Limb (tissue), 2 donors: ENCODE results near the gene EGLN1.
A peak's percentile ranks its signal among the peaks of the same experiment; 100 is the strongest.

Experiments
- DNase-seq, 2 donors: peaks; one replicate each; pipeline ENCODE4 v3.0.0-alpha.2; 2016; ENCODE audit errors: extremely low spot score in 2 of 2

The EGLN1 gene

DNA sequence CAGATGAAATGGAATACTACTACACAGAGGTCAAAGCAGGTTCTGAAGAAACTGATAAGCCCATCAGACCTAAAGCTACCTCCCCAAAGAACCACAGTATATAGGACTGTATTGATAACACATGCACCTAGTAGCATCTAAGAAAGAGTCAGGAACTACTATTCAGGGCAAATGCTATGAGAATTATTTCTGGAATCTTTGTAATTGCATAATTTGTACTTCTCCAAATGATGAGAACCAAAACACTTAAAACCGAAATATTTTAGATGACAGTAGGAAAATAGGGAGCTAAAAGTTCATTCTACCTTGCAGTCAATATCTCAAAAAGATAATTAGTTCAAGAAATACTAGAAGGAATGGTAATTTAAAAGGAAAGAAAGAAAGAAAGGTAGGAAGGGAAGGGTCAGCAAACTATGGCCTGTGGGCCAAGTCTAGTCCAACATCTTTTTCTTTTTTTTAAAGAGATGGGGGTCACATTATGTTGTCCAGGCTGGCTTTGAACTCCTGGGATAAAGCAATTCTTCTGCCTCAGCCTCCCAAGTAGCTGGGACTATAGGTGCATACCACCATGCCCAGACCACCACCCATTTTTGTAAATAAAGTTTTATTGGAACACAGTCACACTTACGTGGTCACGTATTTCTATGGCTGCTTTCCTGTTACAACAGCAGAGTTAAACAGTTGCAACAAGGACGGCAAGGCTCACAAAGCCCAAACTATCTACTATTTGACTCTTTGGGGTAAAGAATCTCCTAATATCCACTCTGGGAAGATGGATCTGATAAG is 24.0 kb downstream of the EGLN1 start:
- no peak for DNase-seq

DNA sequence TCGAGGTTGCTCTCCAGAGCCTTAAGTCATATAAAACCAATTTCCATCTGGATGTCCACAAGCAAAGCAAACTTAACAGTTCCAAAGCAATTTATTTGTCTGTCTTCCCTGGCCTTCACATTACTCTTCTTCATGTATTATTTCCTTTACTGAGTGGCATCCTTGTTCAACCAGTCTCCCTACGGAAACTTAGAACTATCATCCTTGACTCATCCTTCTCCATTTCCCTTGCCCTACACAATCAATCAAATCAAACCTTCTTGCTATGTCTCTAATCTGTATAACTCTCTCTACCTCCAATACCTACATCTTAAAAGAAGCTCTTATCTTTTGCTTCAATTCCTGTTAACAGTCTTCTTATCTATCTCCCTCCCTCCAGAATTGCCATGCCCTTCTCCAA is 25.4 kb downstream of the EGLN1 start:
- DNase-seq = no peak

- no peak for DNase-seq
Measured at GRCh38 chr1:231395998-231396390, 26.1 kb downstream of the EGLN1 start.

GRCh38 chr1:231395076-231395997 is 26.8 kb downstream of the EGLN1 start:
- DNase-seq = peak; percentile 30 to 77

DNA sequence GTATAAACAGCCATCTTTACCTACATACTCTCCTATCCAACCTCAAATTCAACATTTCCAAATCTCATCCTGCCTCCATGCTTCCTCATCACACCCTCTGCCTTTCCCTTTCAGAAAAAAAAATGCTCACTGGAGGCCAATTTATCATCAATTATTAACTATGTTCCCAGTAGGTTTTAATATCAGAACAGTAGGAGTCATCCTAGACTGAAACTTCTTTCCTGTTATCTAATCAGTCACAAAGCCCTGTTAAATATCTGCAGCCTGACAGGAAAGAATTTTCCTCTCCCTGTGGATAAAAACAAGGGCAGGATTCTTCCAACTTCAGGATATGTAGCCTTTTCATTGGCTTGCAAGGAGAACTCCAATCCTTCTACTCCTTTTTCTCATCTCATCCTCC is 28.4 kb downstream of the EGLN1 start:
- DNase-seq = no peak

GRCh38 chr1:231392389-231393131 is 29.5 kb downstream of the EGLN1 start:
- DNase-seq = no peak

DNA sequence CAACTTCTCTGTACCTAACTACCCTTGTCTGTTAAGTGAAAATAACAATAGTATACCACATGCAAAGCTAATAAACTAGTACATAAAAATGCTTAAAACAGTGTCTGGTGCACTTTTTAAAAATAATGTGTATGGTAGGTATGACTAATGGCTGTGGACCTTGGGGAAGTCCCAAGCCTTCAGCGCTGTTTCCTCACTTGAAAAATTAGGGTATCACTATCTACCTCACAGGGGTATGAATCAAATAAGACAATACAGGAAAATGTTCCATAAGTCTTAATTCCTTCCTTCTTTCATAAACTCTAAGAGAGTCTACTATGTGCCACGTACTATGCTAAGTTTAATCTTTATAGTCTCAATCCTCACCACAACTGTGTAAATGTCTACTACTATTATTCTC is 32.0 kb downstream of the EGLN1 start:
- DNase-seq = no peak

DNA sequence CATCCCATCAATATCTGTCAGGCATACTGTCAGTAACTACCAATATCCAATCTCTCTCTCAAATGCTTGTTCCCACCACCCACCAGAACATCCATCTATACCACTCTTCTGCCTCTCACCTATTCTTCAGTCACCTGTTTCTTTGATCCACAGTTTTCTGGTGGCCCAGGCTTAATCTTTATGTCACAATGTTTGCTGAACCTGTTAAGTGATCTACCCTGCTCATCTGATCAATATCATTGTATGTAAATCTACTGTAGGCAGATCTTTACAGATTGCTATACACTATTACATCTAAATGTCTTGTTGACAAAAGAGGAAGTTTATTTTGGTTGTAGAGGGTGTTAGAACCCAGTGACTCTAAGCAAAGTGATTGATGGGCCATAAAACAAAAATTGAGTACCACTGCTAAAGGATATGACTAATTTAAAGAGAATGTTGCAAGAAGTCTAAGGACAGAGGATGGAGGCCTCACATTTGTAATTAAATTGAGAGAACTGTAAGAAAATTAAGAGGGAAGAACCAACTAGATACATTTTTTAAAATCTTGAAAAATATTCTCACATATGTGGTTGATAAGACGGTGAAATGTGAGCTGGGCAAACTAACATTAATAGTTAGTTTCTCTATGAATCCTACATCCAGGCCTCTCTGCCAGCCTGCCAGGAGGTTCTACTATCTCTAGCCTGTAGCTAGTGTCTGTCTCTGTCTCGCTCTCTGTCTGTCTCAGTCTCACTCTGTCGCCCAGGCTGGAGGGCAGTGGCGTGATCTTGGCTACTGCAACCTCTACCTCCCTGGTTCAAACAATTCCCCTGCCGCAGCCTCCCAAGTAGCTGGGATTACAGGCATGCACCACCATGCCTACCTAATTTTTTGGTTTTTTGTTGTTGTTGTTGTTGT is 34.1 kb downstream of the EGLN1 start:
- DNase-seq = no peak

- DNase-seq = no peak
Measured at GRCh38 chr1:231386466-231386865, 35.6 kb downstream of the EGLN1 start.

DNA sequence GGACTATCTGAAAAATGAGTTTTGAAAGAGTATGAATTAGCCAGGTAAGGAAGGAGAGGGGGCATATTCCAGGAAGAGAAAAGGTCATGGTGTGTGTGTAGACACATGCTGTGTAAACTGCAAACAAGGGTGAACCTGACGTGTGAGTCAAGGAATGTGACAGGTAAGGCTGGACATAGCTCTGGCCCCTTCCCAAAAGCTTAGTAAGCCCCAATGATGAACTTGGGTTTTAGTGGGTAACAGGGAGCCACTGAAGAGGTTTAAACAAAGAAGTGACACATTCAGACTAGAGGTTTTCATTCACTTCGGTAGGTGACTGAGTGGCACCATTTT is 36.7 kb downstream of the EGLN1 start:
- DNase-seq = no peak

- no peak for DNase-seq
Measured at GRCh38 chr1:231384696-231385415, 37.2 kb downstream of the EGLN1 start.

DNA sequence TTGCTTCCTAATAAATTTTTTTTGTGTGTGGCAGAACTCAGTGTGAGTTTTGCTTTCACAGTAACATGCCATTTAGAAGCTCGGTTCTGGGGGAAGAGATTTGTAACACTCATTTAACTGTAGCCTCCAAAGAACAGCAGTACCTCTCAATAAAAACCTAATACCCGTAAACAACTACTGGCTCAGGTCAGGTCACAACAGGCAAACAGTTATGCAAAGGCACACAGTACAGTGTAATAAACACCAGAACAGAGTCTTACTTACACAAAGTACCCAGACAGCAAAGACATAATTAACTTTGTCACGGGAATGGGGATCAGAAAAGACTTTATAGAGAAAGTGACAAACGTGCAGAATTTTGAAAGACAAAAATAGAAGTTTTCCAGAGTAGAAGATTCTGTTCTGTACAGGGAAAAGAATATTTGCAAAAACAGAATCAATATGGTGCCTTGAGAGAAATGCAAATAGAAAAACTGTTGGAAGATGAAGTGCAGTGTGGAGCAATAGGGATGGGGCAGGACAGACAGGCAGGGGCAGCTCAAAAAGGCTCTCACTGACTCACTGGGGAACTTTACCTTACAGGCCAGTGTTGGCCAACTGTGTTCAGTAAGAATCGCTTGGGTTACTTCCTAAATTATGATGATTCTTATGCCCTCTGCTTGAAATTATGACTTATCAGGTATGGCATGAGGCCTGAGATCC is 38.8 kb downstream of the EGLN1 start:
- DNase-seq = no peak

DNA sequence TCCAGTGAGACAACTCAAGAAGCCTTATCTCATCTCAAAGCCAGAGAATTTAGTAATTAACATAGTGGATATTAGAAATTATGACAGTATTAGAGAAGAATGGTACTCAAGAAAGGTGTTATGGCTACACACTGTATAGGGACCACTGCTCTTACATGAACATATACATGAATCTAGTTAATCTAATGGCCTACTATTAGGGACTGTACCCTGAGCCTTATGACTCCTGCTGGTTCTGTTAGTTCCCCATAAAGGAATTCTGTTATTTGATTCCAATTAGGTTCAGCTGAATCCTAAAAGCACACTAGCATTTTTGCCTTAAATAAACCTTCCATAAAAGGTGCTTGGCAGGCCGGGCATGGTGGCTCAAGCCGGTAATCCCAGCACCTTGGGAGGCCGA is 39.7 kb downstream of the EGLN1 start:
- no peak for DNase-seq

DNA sequence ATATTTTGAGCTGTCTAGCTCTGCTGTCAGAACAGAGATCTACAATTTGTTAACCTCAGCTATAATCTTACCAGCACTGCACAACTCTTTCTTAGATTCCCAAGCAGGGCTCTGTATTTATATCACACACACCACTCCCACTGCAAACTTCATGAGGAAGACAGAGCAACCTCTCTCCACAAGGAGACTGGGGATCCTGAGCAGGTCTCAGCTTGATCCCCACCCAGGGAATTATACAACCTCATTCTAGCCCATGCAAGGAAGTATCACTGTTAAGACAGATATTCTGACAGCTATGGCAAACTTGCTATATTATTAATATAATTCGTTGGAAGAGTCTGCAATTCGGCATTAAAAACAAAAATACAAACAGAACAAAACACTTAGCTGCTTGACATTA is 40.4 kb downstream of the EGLN1 start:
- no peak for DNase-seq

GRCh38 chr1:231376875-231377549 is 45.1 kb downstream of the EGLN1 start:
- DNase-seq = no peak

GRCh38 chr1:231376101-231376500 is 46.0 kb downstream of the EGLN1 start:
- DNase-seq = no peak

DNA sequence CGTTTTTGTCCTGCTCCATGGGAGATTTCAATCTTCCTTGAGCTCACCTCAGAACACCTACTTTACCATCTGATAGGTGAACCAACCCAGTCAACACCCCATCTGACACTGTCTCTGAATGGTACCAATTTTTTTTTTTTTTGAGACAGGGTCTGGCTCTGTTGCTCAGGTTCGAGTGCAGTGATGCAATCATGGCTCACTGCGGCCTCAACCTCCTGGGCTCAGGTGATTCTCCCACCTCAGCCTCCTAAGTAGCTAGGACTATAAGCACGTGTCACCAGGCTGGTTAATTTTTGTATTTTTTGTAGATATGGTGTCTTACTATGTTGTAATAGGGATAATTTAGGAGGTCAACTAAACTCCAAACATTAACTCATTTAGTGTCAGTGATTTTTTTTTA is 47.7 kb downstream of the EGLN1 start:
- no peak for DNase-seq

GRCh38 chr1:231372501-231372900 is 49.6 kb downstream of the EGLN1 start:
- no peak for DNase-seq

- no peak for DNase-seq
Measured at GRCh38 chr1:231369282-231369681, 52.8 kb downstream of the EGLN1 start.
